Measurements from ENCODE around the gene ADAMTSL1.

Gene ADAMTSL1

DNA sequence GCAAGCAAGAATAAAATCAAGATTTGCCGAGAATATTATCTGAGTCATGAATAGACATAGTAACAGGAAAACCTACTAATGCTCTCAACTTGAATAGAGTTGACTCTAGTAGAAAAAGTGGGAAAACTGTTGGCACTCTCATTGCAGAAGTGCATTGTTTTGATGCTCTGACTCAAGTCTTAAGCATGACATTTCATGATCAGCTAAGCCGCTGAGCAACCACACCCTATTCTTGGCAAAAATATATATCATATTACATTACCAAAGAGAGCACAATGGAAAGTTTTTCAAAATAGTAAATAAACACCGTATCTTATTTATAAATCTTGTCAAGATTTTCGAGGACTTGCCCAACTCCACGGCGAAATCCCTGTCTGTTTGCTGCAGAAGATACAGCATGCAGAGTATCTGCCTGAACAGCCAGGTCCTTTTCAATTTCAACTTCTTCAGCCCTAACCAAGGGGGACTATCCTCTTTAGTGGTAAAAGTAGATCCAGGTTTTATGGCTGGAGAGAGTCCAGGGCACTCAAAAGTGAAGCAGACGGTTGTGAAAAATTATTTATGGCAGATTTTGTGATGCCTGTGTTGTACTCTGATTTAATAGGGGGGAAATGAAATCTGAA lies 13.9 kb upstream of the ADAMTSL1 start:
- no peak for TF ChIP-seq CTCF (IDR thresholded peaks at IDR 0.05; ENCODE audit: low read depth, low read length)
- DNase-seq (ENCODE audit: low read depth in 2 of 2) = peak; percentile 90 to 97
- H3K4me3 ChIP-seq (replicated peaks in 1 of 2; ENCODE audit: low read depth in 2 of 2, low read length in 2 of 2) = no peak overlapping the region

GRCh38 chr9:18461496-18461895 lies 12.5 kb upstream of the ADAMTSL1 start:
- H3K4me3 ChIP-seq (replicated peaks in 1 of 2; ENCODE audit: low read depth in 2 of 2, low read length in 2 of 2) = no peak overlapping the region
- DNase-seq (ENCODE audit: low read depth in 2 of 2) = no peak
- TF ChIP-seq CTCF (IDR thresholded peaks at IDR 0.05; ENCODE audit: low read depth, low read length) = no peak

DNA sequence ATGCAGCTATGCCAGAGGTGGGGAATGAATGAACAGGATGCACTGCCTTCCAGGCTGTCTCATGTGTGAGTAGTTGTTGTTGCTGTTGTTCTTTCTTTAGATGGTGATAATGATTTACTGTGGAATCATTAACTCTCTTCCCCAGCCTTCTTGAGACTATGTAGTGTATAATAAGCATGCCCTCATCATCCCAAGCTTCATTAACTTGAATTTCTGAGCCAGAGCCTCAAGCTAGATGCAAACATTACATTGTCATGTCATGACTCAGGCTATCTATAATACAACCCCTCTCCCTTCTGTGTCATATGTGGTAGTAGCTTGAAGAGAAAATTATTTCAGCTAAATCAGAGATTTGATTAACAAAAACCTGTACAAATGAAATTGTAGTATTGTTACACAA lies 10.0 kb upstream of the ADAMTSL1 start:
- H3K4me3 ChIP-seq (replicated peaks in 1 of 2; ENCODE audit: low read depth in 2 of 2, low read length in 2 of 2) = no peak overlapping the region
- DNase-seq (ENCODE audit: low read depth in 2 of 2) = peak in 1 of 2 donors; percentile 46
- TF ChIP-seq CTCF (IDR thresholded peaks at IDR 0.05; ENCODE audit: low read depth, low read length) = no peak

GRCh38 chr9:18466101-18466500 lies 7.9 kb upstream of the ADAMTSL1 start:
- DNase-seq (ENCODE audit: low read depth in 2 of 2) = peak in 1 of 2 donors; percentile 73
- no peak overlapping the region for H3K4me3 ChIP-seq (replicated peaks in 1 of 2; ENCODE audit: low read depth in 2 of 2, low read length in 2 of 2)
- no peak for TF ChIP-seq CTCF (IDR thresholded peaks at IDR 0.05; ENCODE audit: low read depth, low read length)

DNA sequence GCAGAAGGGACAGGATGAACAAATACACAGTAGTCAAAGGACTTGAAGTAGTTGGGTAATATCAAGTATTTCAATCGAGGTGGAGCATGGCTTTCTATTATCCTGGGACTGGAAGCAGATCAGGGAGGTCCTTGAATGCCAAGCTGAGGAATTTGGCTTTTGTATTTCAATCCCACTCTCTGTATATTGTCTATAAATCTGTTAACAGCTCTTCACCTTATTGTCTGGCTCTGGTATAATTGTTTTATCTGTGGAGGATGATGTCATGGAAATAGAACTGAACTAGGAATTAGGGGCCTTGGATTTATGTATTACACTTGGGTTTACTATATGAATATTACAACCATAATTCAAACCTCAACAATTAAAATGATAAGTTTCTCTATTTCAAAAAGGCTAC lies 6.3 kb upstream of the ADAMTSL1 start:
- DNase-seq (ENCODE audit: low read depth in 2 of 2) = no peak
- TF ChIP-seq CTCF (IDR thresholded peaks at IDR 0.05; ENCODE audit: low read depth, low read length) = no peak
- H3K4me3 ChIP-seq (replicated peaks in 1 of 2; ENCODE audit: low read depth in 2 of 2, low read length in 2 of 2) = no peak overlapping the region

DNA sequence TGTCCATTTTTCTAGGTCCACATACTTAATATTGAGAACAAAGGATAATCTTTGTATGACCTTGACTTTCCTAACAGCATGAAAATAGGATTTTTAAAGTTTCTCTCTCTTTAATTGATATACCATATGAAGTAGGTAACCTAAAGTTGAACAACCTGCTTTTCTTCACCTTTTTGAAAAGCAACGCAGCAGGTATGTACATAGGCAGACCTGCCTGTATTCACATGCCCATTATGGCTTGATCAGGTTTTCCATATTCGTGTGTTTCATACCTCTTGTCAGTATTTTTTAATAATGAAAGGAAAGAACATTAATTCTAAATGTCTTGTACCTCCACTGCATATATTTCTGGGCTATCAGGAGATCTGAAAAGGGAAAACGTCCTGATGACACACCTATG lies 1.5 kb upstream of the ADAMTSL1 start:
- no peak for DNase-seq (ENCODE audit: low read depth in 2 of 2)
- no peak for TF ChIP-seq CTCF (IDR thresholded peaks at IDR 0.05; ENCODE audit: low read depth, low read length)
- no peak overlapping the region for H3K4me3 ChIP-seq (replicated peaks in 1 of 2; ENCODE audit: low read depth in 2 of 2, low read length in 2 of 2)

- DNase-seq (ENCODE audit: low read depth in 2 of 2) = peak in 1 of 2 donors; percentile 79
- H3K4me3 ChIP-seq (replicated peaks in 1 of 2; ENCODE audit: low read depth in 2 of 2, low read length in 2 of 2) = peak overlapping the region; percentile 12 to 21
- no peak for TF ChIP-seq CTCF (IDR thresholded peaks at IDR 0.05; ENCODE audit: low read depth, low read length)
These were observed 1.1 kb upstream of the ADAMTSL1 start for GRCh38 chr9:18472841-18473251.
